Measurements from ENCODE around the gene CCDC85A. TPM values are rescaled to one million over a fixed set of nuclear protein-coding genes. Genes with fewer than 3 reads are reported as not detected.

Gene CCDC85A
- total and polyA plus RNA-seq, 11 donors, result 1.6 to 14.2 (median 4.0) TPM

DNA sequence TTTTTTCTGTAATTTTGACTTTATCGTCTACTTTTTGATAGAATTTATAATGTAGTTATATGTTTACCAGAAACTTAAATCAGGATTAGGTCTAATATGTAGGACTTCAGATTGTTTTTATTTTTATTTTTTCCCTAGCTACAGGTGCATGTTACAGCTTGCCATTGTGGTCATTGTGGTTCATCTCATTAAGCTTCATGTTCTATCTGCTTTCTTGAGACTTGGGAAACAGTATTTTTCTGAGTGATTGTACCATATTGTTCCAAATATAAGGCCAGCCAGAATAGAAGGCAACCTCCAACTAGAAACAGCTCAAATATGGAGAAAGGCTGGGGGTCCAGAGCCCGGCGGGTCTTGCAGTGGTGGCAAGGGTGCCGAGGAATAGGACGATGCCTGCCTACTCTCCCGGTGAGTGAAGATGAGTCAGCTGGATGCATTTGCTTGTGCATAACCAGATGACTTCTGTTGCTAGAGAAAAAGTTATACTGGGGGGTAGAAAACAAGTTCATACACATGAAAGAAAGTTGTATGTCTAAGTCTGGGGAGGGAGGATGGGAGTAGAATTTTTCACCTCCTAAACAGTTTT lies 188.4 kb downstream of the CCDC85A start:
- DNase-seq, result no peak
- Histone ChIP-seq H3K27ac (no peak overlapping the region), H3K27me3 (no peaks in the 10 kb centered on the region), H3K4me3 (no peak overlapping the region), H3K9me3 (peaks cover 0 to 4% (median 0%) of the 10 kb centered on the region in 12 donors), H3K36me3 (no peaks in the 10 kb centered on the region), H3K4me1 (peaks cover 0 to 4% (median 0%) of the 10 kb centered on the region in 12 donors)
- intact Hi-C loops (cut with DNase I), result no loop called here
- 94 to 98% (median 96%) methylated on average over 6 of the region's 6 CpGs for WGBS, 4 donors
- TF ChIP-seq, protein P1, sequence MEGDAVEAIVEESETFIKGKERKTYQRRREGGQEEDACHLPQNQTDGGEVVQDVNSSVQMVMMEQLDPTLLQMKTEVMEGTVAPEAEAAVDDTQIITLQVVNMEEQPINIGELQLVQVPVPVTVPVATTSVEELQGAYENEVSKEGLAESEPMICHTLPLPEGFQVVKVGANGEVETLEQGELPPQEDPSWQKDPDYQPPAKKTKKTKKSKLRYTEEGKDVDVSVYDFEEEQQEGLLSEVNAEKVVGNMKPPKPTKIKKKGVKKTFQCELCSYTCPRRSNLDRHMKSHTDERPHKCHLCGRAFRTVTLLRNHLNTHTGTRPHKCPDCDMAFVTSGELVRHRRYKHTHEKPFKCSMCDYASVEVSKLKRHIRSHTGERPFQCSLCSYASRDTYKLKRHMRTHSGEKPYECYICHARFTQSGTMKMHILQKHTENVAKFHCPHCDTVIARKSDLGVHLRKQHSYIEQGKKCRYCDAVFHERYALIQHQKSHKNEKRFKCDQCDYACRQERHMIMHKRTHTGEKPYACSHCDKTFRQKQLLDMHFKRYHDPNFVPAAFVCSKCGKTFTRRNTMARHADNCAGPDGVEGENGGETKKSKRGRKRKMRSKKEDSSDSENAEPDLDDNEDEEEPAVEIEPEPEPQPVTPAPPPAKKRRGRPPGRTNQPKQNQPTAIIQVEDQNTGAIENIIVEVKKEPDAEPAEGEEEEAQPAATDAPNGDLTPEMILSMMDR (IDR thresholded peaks at IDR 0.05), result no peak
- no peak for TF ChIP-seq POLR2A (IDR thresholded peaks at IDR 0.05)
- no peak for ATAC-seq

DNA sequence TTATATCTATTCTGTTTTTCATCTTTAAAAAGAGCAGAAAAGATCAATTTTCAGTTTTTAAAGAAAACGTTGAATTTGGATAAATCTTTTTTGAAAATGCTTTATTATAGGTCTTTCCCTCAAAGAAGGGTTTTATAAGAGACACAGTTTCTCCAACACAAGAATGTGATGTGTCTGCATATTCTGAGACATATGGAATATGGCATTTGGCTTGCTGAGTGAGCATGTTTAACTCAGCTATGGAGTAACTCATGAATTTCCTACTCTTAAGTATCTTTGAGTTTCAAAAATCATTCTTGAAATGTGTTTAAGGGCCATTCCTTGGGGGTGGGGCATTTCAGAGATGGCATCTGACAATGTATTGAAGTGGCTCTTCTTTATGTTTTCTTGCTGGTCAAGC lies 191.5 kb downstream of the CCDC85A start:
- Histone ChIP-seq H3K27me3 (no peaks in the 10 kb centered on the region), H3K4me3 (no peak overlapping the region), H3K4me1 (peaks cover 0 to 4% (median 0%) of the 10 kb centered on the region in 12 donors), H3K9me3 (peaks cover 0 to 4% (median 0%) of the 10 kb centered on the region in 12 donors), H3K36me3 (no peaks in the 10 kb centered on the region), H3K27ac (no peak overlapping the region)
- intact Hi-C loops (cut with DNase I), result no loop called here
- no peak for ATAC-seq
- DNase-seq, result no peak
- no peak for TF ChIP-seq POLR2A (IDR thresholded peaks at IDR 0.05)
- TF ChIP-seq, protein P1 (IDR thresholded peaks at IDR 0.05), result no peak
- WGBS, 4 donors, result 66 to 80% (median 77%) methylated on average over 1 of the region's 1 CpG

DNA sequence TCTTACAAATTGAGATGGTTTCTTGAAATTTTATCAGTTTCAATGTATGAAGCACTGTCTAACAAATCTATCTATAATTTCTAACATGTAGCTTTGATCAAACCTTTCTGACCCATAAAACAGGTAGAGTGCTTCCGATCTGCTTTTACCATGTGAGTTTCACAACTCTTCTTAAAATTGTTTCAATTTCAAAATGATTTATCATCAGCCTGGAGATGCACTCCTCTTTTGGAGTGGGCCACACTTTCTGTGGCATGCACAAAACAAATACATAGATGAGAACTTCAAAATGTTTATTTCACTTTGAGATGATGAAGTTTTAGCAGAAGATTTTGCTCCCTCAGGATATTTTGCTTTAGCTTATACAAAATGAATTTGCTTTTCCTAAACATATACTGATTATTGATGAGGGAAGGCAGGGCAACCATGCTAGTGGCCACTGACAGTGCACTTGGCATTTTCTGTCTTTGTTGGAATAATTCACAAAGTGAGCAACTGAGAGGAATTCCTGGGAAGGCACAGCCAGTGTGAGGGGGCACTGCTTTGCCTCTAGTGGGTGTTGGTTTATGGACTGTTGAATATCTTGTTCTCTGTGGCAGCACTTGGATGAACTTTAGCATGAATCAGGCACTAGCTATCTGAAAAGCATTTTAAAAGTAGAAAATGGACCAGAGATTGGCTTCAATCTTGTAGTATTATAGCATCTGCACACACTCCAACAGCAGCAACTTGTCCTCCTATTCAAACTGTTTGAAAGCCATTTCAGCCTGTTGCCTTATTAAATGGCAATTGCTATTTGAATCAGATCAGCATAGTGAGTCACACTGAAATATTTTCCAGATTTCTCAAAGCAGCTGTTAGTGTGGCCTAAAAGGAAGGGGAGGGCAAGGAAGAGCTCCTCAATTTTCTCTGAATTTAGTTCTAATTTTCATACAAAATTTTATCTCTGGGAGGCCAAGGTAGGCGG lies 193.2 kb downstream of the CCDC85A start:
- intact Hi-C loops (cut with DNase I), result no loop called here
- peaks cover 0 to 4% (median 0%) of the 10 kb centered on the region in 12 donors for H3K9me3 ChIP-seq
- H3K27ac ChIP-seq, result no peak overlapping the region
- no peak for TF ChIP-seq POLR2A (IDR thresholded peaks at IDR 0.05)
- TF ChIP-seq, protein P1 (IDR thresholded peaks at IDR 0.05), result no peak
- DNase-seq (no peak), ATAC-seq (no peak)
- H3K4me3 ChIP-seq, result no peak overlapping the region
- H3K4me1 ChIP-seq, result peaks cover 0 to 4% (median 0%) of the 10 kb centered on the region in 12 donors
- no peaks in the 10 kb centered on the region for H3K27me3 ChIP-seq
- H3K36me3 ChIP-seq, result no peaks in the 10 kb centered on the region
- WGBS, 4 donors, result 90 to 98% (median 95%) methylated on average over 2 of the region's 2 CpGs

DNA sequence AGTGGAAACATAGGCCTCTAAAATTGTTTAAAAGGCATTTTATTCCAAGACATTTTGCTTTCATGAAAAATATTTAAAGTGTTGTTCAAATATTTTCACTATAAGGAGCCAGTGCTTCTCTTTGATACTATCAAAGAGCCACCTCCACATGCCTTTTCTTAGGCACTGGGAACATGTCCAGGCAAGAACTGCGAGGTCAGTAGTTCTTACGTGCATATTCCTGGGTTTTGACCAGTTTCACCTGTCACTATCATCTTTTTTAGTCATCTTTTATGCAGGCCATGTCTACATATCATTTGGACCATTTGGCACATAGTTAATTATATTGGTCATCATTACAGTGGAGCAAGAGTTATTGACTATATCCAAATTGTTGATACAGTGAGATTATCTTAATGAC lies 195.3 kb downstream of the CCDC85A start:
- no peak for ATAC-seq
- H3K27me3 ChIP-seq, result no peaks in the 10 kb centered on the region
- 84 to 95% (median 93%) methylated on average over 2 of the region's 2 CpGs for WGBS, 4 donors
- H3K36me3 ChIP-seq, result no peaks in the 10 kb centered on the region
- no peak overlapping the region for H3K27ac ChIP-seq
- DNase-seq, result no peak
- TF ChIP-seq, protein P1 (IDR thresholded peaks at IDR 0.05), result no peak
- peaks cover 0 to 4% (median 0%) of the 10 kb centered on the region in 12 donors for H3K4me1 ChIP-seq
- peaks cover 0 to 4% (median 0%) of the 10 kb centered on the region in 12 donors for H3K9me3 ChIP-seq
- no peak overlapping the region for H3K4me3 ChIP-seq
- intact Hi-C loops (cut with DNase I), result no loop called here
